Measurements from ENCODE around the gene PRLH. TPM values are rescaled to one million over a fixed set of nuclear protein-coding genes. Genes with fewer than 3 reads are reported as not detected.

Gene PRLH
- total RNA-seq, 2 donors from 2014 or later, result not detected

- Histone ChIP-seq H3K36me3 (no peaks in the 10 kb centered on the region), H3K27me3 (no peaks in the 10 kb centered on the region), H3K9me3 (no peaks in the 10 kb centered on the region), H3K27ac (no peak overlapping the region), H3K9ac (ENCODE audit: low read depth in 2 of 2, low read length in 2 of 2) (no peak overlapping the region), H3K4me3 (no peak overlapping the region), H3K4me1 (no peaks in the 10 kb centered on the region)
- no peak for DNase-seq
- no peak for TF ChIP-seq CTCF (IDR thresholded peaks at IDR 0.05)
- intact Hi-C loops (cut with DNase I), result loop anchor here (10.0 kb wide), 2 partner anchors 417 to 447 kb away; no protein-coding TSS in a partner anchor
Measured at GRCh38 chr2:237571551-237571950, 5.2 kb downstream of the PRLH start.

GRCh38 chr2:237572021-237572741, 5.8 kb downstream of the PRLH start:
- peak overlapping the region in 1 of 2 donors; percentile 41 for H3K9ac ChIP-seq (ENCODE audit: low read depth in 2 of 2, low read length in 2 of 2)
- H3K4me1 ChIP-seq, result no peaks in the 10 kb centered on the region
- H3K27me3 ChIP-seq, result no peaks in the 10 kb centered on the region
- intact Hi-C loops (cut with DNase I), result loop anchor here (1.0 to 10.0 kb wide), 5 partner anchors 59 to 447 kb away; no protein-coding TSS in a partner anchor
- H3K36me3 ChIP-seq, result no peaks in the 10 kb centered on the region
- H3K9me3 ChIP-seq, result no peaks in the 10 kb centered on the region
- TF ChIP-seq CTCF (IDR thresholded peaks at IDR 0.05), result peak; percentile 98
- H3K27ac ChIP-seq, result no peak overlapping the region
- DNase-seq, result peak; percentile 91
- H3K4me3 ChIP-seq, result no peak overlapping the region

DNA sequence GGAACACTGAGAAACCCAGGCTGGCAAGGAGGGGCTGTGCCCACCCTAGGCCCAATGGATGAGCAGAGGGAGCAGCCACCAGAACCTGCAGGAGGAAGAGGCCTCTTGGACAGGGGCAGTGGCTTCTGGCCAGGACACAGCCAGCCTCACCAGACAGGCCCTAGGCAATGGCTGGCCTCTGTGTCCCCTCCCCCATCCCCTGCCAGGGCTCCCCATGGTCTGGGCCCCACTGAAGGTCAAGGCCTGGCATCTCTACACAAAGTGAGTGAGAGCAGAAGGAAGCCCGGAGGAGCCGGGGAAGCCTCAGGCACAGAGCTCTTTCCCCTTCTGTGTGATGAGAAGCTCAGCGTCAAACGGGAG, 6.3 kb downstream of the PRLH start:
- H3K9ac ChIP-seq (ENCODE audit: low read depth in 2 of 2, low read length in 2 of 2), result no peak overlapping the region
- intact Hi-C loops (cut with DNase I), result loop anchor here (1.0 to 10.0 kb wide), 5 partner anchors 60 to 448 kb away; no protein-coding TSS in a partner anchor
- TF ChIP-seq CTCF (IDR thresholded peaks at IDR 0.05), result no peak
- no peaks in the 10 kb centered on the region for H3K9me3 ChIP-seq
- no peaks in the 10 kb centered on the region for H3K27me3 ChIP-seq
- no peak overlapping the region for H3K27ac ChIP-seq
- H3K36me3 ChIP-seq, result no peaks in the 10 kb centered on the region
- no peaks in the 10 kb centered on the region for H3K4me1 ChIP-seq
- DNase-seq, result no peak
- H3K4me3 ChIP-seq, result no peak overlapping the region

DNA sequence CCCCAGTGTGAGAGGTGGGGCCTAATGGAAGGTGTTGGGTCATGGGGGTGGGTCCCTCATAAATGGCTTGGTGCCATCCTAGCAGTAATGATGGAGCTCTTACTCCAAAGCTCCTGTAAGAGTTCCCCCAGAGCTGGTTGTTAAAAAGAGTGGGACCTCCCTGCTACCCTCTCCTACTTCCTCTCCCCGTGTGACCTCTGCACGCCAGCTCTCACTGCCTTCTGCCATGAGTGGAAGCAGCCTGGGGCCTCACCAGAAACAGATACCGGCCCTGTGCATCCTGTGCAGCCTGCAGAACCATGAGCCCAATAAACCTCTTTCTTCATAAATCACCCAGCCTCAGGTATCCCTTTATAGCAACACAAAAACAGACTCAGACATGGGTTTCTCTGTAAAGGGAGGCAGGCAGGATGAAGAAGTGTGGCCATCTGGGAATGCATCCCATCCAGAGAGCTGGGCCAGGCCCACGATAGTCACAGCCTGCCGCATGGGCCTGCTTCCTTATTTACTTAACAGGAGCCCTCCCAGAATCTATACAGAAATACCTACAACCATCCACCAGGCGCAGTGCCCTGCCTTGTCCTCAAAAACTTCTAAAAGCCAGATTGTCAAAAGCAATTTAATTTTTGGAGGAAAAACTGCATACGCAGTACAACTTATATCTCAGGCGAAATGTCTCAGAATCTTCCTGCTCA, 7.5 kb downstream of the PRLH start:
- no peaks in the 10 kb centered on the region for H3K36me3 ChIP-seq

GRCh38 chr2:237574467-237574866, 8.1 kb downstream of the PRLH start:
- H3K27me3 ChIP-seq, result no peaks in the 10 kb centered on the region
- intact Hi-C loops (cut with DNase I), result loop anchor here (10.0 kb wide), 2 partner anchors 420 to 450 kb away; no protein-coding TSS in a partner anchor
- TF ChIP-seq CTCF (IDR thresholded peaks at IDR 0.05), result no peak
- no peaks in the 10 kb centered on the region for H3K4me1 ChIP-seq
- H3K9ac ChIP-seq (ENCODE audit: low read depth in 2 of 2, low read length in 2 of 2), result no peak overlapping the region
- no peak overlapping the region for H3K4me3 ChIP-seq
- no peaks in the 10 kb centered on the region for H3K36me3 ChIP-seq
- H3K27ac ChIP-seq, result no peak overlapping the region
- no peak for DNase-seq
- H3K9me3 ChIP-seq, result no peaks in the 10 kb centered on the region

More for the DNA sequence above, 7.5 kb downstream of the PRLH start:
- H3K4me1 ChIP-seq, result no peaks in the 10 kb centered on the region
- no peak overlapping the region for H3K4me3 ChIP-seq
- no peaks in the 10 kb centered on the region for H3K27me3 ChIP-seq
- H3K9ac ChIP-seq (ENCODE audit: low read depth in 2 of 2, low read length in 2 of 2), result no peak overlapping the region
- no peak for DNase-seq
- intact Hi-C loops (cut with DNase I), result loop anchor here (2.0 to 10.0 kb wide), 4 partner anchors 61 to 449 kb away; no protein-coding TSS in a partner anchor
- H3K27ac ChIP-seq, result no peak overlapping the region
- H3K9me3 ChIP-seq, result no peaks in the 10 kb centered on the region
- no peak for TF ChIP-seq CTCF (IDR thresholded peaks at IDR 0.05)

All from colonic mucosa (tissue), 4 donors.